ENCODE data around the gene RASL10B. TPM values are rescaled to one million over a fixed set of nuclear protein-coding genes. Genes with fewer than 3 reads are reported as not detected.

The RASL10B gene
- total RNA-seq, 1 donor from 2014 or later, result 9.1 TPM

- H3K36me3 ChIP-seq, result no peaks in the 10 kb centered on the region
- intact Hi-C loops (cut with DNase I), result loop anchor here (5.0 kb wide), 2 partner anchors 41 to 121 kb away; no protein-coding TSS in a partner anchor
- H3K9me3 ChIP-seq, result no peaks in the 10 kb centered on the region
- H3K4me3 ChIP-seq, result no peak overlapping the region
- peaks cover 16% of the 10 kb centered on the region for H3K27me3 ChIP-seq
- H3K27ac ChIP-seq, result no peak overlapping the region
- DNase-seq (ENCODE audit: extremely low spot score in 2 of 2), result no peak
- H3K4me1 ChIP-seq, result peaks cover 10% of the 10 kb centered on the region
- no peak for TF ChIP-seq POLR2A (IDR thresholded peaks at IDR 0.05)
- no peak for TF ChIP-seq CTCF (IDR thresholded peaks at IDR 0.05)
- TF ChIP-seq POLR2AphosphoS5 (IDR thresholded peaks at IDR 0.05; ENCODE audit: insufficient read depth in 1 of 2, low read depth in 1 of 2), result no peak
Measured at GRCh38 chr17:35743626-35744328, 12.3 kb downstream of the RASL10B start.

GRCh38 chr17:35744830-35745229, 13.4 kb downstream of the RASL10B start:
- DNase-seq (ENCODE audit: extremely low spot score in 2 of 2), result no peak
- Histone ChIP-seq H3K36me3 (no peaks in the 10 kb centered on the region), H3K4me3 (no peak overlapping the region), H3K27ac (no peak overlapping the region), H3K9me3 (no peaks in the 10 kb centered on the region), H3K27me3 (peaks cover 16% of the 10 kb centered on the region), H3K4me1 (peaks cover 12% of the 10 kb centered on the region)
- intact Hi-C loops (cut with DNase I), result loop anchor here (5.0 kb wide), 3 partner anchors 43 to 133 kb away; no protein-coding TSS in a partner anchor
- TF ChIP-seq POLR2AphosphoS5 (IDR thresholded peaks at IDR 0.05; ENCODE audit: insufficient read depth in 1 of 2, low read depth in 1 of 2) (no peak), CTCF (IDR thresholded peaks at IDR 0.05) (no peak), POLR2A (IDR thresholded peaks at IDR 0.05) (no peak)

DNA sequence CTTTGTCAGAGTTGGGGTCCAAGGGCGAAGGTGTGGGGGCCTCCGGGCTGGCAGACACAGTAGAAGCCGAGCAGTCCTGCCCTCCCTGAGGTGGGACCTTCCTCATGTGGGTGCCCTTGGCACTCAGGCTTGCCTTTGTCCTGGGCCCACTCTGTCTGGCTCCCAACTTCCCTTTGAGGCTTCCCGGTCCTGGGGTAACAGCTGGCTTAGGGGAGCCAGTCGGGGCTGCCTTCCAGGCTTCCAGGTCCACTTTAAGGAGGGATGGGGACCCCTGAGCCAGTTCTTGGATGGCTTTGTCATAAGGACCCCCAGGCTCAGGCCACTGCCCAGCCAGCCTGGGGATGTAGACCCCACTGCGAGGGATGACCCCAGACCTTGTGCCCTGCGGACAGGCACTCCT, 13.8 kb downstream of the RASL10B start:
- intact Hi-C loops (cut with DNase I), result loop anchor here (5.0 kb wide), 1 partner anchor 133 kb away; no protein-coding TSS in a partner anchor
- no peak for DNase-seq (ENCODE audit: extremely low spot score in 2 of 2)
- no peak for TF ChIP-seq POLR2A (IDR thresholded peaks at IDR 0.05)
- TF ChIP-seq POLR2AphosphoS5 (IDR thresholded peaks at IDR 0.05; ENCODE audit: insufficient read depth in 1 of 2, low read depth in 1 of 2), result no peak
- TF ChIP-seq CTCF (IDR thresholded peaks at IDR 0.05), result no peak
- peaks cover 16% of the 10 kb centered on the region for H3K4me1 ChIP-seq
- H3K27me3 ChIP-seq, result peaks cover 16% of the 10 kb centered on the region
- H3K4me3 ChIP-seq, result no peak overlapping the region
- H3K36me3 ChIP-seq, result no peaks in the 10 kb centered on the region
- H3K27ac ChIP-seq, result no peak overlapping the region
- no peaks in the 10 kb centered on the region for H3K9me3 ChIP-seq

- no peak overlapping the region for H3K4me3 ChIP-seq
- H3K36me3 ChIP-seq, result no peaks in the 10 kb centered on the region
- H3K4me1 ChIP-seq, result peaks cover 18% of the 10 kb centered on the region
- H3K9me3 ChIP-seq, result no peaks in the 10 kb centered on the region
- peaks cover 16% of the 10 kb centered on the region for H3K27me3 ChIP-seq
- TF ChIP-seq POLR2AphosphoS5 (IDR thresholded peaks at IDR 0.05; ENCODE audit: insufficient read depth in 1 of 2, low read depth in 1 of 2) (no peak), POLR2A (IDR thresholded peaks at IDR 0.05) (no peak), CTCF (IDR thresholded peaks at IDR 0.05) (no peak)
- DNase-seq (ENCODE audit: extremely low spot score in 2 of 2), result no peak
- intact Hi-C loops (cut with DNase I), result loop anchor here (5.0 kb wide), 1 partner anchor 134 kb away; no protein-coding TSS in a partner anchor
- no peak overlapping the region for H3K27ac ChIP-seq
Measured at GRCh38 chr17:35745749-35746320, 14.4 kb downstream of the RASL10B start.
